Stimulated activated CD4-positive, alpha-beta T cell treated with anti-CD3 and anti-CD28 coated beads, TNF-alpha, amount 100 ng/mL, for 48 hours (primary cell): ENCODE results near the gene ALDH4A1.

Experiments used
- DNase-seq, 3 donors: peaks; one replicate each; pipeline ENCODE4 v3.0.0-alpha.2; 2020; ENCODE audit warnings: low read depth in 3 of 3

The ALDH4A1 gene

GRCh38 chr1:18902523-18903290, at the start of gene ALDH4A1:
Gene ALDH4A1, minus strand, starts transcription at chr1:18902555. Its CDS starts 32 bp downstream, at chr1:18902523.
- peak; percentile 84 to 92 (median 89) for DNase-seq

GRCh38 chr1:18951818-18952391, 49.5 kb upstream of the ALDH4A1 start:
- DNase-seq = peak; percentile 70 to 79 (median 71)

GRCh38 chr1:18951416-18951815, 49.1 kb upstream of the ALDH4A1 start:
- DNase-seq = no peak

GRCh38 chr1:18950401-18951026, 48.2 kb upstream of the ALDH4A1 start:
- no peak for DNase-seq

- no peak for DNase-seq
Measured at GRCh38 chr1:18949686-18950400, 47.5 kb upstream of the ALDH4A1 start.

GRCh38 chr1:18948913-18949685, 46.7 kb upstream of the ALDH4A1 start:
- DNase-seq = no peak

- DNase-seq = peak in 1 of 3 donors; percentile 37
Measured at GRCh38 chr1:18948048-18948912, 45.9 kb upstream of the ALDH4A1 start.

- no peak for DNase-seq
Measured at GRCh38 chr1:18947570-18947969, 45.2 kb upstream of the ALDH4A1 start.

- no peak for DNase-seq
Measured at GRCh38 chr1:18946550-18947381, 44.4 kb upstream of the ALDH4A1 start.

- DNase-seq = no peak
Measured at GRCh38 chr1:18945401-18945849, 43.1 kb upstream of the ALDH4A1 start.

GRCh38 chr1:18944810-18945209, 42.5 kb upstream of the ALDH4A1 start:
- DNase-seq = no peak

- no peak for DNase-seq
Measured at GRCh38 chr1:18943914-18944572, 41.7 kb upstream of the ALDH4A1 start.

- no peak for DNase-seq
Measured at GRCh38 chr1:18943162-18943561, 40.8 kb upstream of the ALDH4A1 start.

GRCh38 chr1:18942340-18942739, 40.0 kb upstream of the ALDH4A1 start:
- DNase-seq = no peak

GRCh38 chr1:18941221-18942141, 39.1 kb upstream of the ALDH4A1 start:
- no peak for DNase-seq

GRCh38 chr1:18940303-18941020, 38.1 kb upstream of the ALDH4A1 start:
- no peak for DNase-seq
